KMS-11 (cell line): ENCODE data around the gene MIB1.
"Not testable (repeated sequence)": the region's sequence is repeated elsewhere in the genome, so short reads cannot be mapped to it uniquely, and the experiment has no call there.

Source experiments
- H2AFZ ChIP-seq: fragments of 200-600 bp; sonication (generic); 2 replicates; pipeline ENCODE4 v1.6.1; 2016; ENCODE audit warnings: antibody characterized with exemption, mixed run types, low read depth
- H3K27ac ChIP-seq: fragments of 200-600 bp; sonication (generic); 2 replicates; pipeline ENCODE4 v1.6.1; 2016; ENCODE audit warnings: mild to moderate bottlenecking, mixed run types
- H3K27me3 ChIP-seq: fragments of 200-600 bp; sonication (generic); 2 replicates; pipeline ENCODE4 v1.6.1; 2017; ENCODE audit warnings: mild to moderate bottlenecking, low read depth, mixed run types, moderate library complexity; ENCODE audit not compliant: insufficient read depth
- H3K36me3 ChIP-seq: fragments of 200-600 bp; sonication (generic); 2 replicates; pipeline ENCODE4 v1.6.1; 2017; ENCODE audit warnings: mild to moderate bottlenecking, mixed run types; ENCODE audit not compliant: insufficient read depth
- H3K4me1 ChIP-seq: fragments of 200-600 bp; sonication (generic); 2 replicates; pipeline ENCODE4 v1.6.1; 2016; ENCODE audit warnings: mild to moderate bottlenecking, low read depth, mixed run types; ENCODE audit not compliant: poor library complexity, severe bottlenecking
- H3K4me2 ChIP-seq: fragments of 200-600 bp; sonication (generic); 2 replicates; pipeline ENCODE4 v1.7.0; 2016; ENCODE audit warnings: mild to moderate bottlenecking, mixed run types
- H3K4me3 ChIP-seq: fragments of 200-600 bp; sonication (generic); IDR thresholded peaks from 2 replicates; pipeline ENCODE4 v1.6.1; 2017; ENCODE audit warnings: low read depth, low read length, mixed read lengths; ENCODE audit not compliant: insufficient read depth
- H3K79me2 ChIP-seq: fragments of 200-600 bp; sonication (generic); 2 replicates; pipeline ENCODE4 v1.6.1; 2016; ENCODE audit warnings: low read depth, mixed run types; ENCODE audit not compliant: insufficient read depth
- H3K9ac ChIP-seq: fragments of 200-600 bp; sonication (generic); 2 replicates; pipeline ENCODE4 v1.6.1; 2016; ENCODE audit warnings: mild to moderate bottlenecking, mixed run types
- H4K20me1 ChIP-seq: fragments of 200-600 bp; sonication (generic); 2 replicates; pipeline ENCODE4 v1.6.1; 2016; ENCODE audit warnings: mild to moderate bottlenecking, mixed run types; ENCODE audit not compliant: insufficient read depth
- TF ChIP-seq, protein P1 (sequence below): fragments of 200-600 bp; sonication (generic); conservative IDR thresholded peaks from 2 replicates; pipeline ENCODE4 v1.6.1; 2017; ENCODE audit warnings: low read depth, mild to moderate bottlenecking, antibody characterized with exemption, low read length, moderate library complexity, mixed read lengths

Gene MIB1

GRCh38 chr18:21733011-21733410, 7.6 kb upstream of the MIB1 start:
- Histone ChIP-seq H4K20me1 (no peaks in the 10 kb centered on the region), H3K27me3 (no peaks in the 10 kb centered on the region), H2AFZ (no peak overlapping the region), H3K4me1 (peaks cover 22% of the 10 kb centered on the region), H3K9ac (no peak overlapping the region), H3K27ac (no peak overlapping the region), H3K79me2 (no peaks in the 10 kb centered on the region), H3K4me2 (no peak overlapping the region), H3K36me3 (no peaks in the 10 kb centered on the region), H3K4me3 (no peak overlapping the region)
- TF ChIP-seq, protein P1, sequence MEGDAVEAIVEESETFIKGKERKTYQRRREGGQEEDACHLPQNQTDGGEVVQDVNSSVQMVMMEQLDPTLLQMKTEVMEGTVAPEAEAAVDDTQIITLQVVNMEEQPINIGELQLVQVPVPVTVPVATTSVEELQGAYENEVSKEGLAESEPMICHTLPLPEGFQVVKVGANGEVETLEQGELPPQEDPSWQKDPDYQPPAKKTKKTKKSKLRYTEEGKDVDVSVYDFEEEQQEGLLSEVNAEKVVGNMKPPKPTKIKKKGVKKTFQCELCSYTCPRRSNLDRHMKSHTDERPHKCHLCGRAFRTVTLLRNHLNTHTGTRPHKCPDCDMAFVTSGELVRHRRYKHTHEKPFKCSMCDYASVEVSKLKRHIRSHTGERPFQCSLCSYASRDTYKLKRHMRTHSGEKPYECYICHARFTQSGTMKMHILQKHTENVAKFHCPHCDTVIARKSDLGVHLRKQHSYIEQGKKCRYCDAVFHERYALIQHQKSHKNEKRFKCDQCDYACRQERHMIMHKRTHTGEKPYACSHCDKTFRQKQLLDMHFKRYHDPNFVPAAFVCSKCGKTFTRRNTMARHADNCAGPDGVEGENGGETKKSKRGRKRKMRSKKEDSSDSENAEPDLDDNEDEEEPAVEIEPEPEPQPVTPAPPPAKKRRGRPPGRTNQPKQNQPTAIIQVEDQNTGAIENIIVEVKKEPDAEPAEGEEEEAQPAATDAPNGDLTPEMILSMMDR: no peak

- peak overlapping the region; percentile 91 for H3K27ac ChIP-seq
- H3K79me2 ChIP-seq: no peaks in the 10 kb centered on the region
- H2AFZ ChIP-seq: peak overlapping the region; percentile 80
- peak overlapping the region; percentile 98 for H3K4me2 ChIP-seq
- no peaks in the 10 kb centered on the region for H3K27me3 ChIP-seq
- H3K36me3 ChIP-seq: no peaks in the 10 kb centered on the region
- no peak overlapping the region for H3K4me3 ChIP-seq
- TF ChIP-seq, protein P1: no peak
- H4K20me1 ChIP-seq: no peaks in the 10 kb centered on the region
- H3K9ac ChIP-seq: peak overlapping the region; percentile 73
- H3K4me1 ChIP-seq: peaks cover 33% of the 10 kb centered on the region
Measured at GRCh38 chr18:21735452-21736015, 5.1 kb upstream of the MIB1 start.

- not testable (repeated sequence) for H4K20me1 ChIP-seq, H3K4me3 ChIP-seq, H3K9ac ChIP-seq, H3K79me2 ChIP-seq, H3K4me2 ChIP-seq, H3K36me3 ChIP-seq, H3K27me3 ChIP-seq, H2AFZ ChIP-seq, H3K27ac ChIP-seq
- H3K4me1 ChIP-seq: peaks cover 33% of the 10 kb centered on the region
Measured at GRCh38 chr18:21736926-21737325, 3.7 kb upstream of the MIB1 start.

- peak overlapping the region; percentile 83 for H3K4me2 ChIP-seq
- H3K36me3 ChIP-seq: no peaks in the 10 kb centered on the region
- no peaks in the 10 kb centered on the region for H4K20me1 ChIP-seq
- H3K9ac ChIP-seq: no peak overlapping the region; the same call in 1 of the 2 replicates
- peak overlapping the region; percentile 85 for H3K27ac ChIP-seq
- TF ChIP-seq, protein P1: no peak
- no peak overlapping the region for H3K4me3 ChIP-seq
- peaks cover 56% of the 10 kb centered on the region for H3K4me1 ChIP-seq
- peaks cover 34% of the 10 kb centered on the region for H3K79me2 ChIP-seq
- peak overlapping the region; percentile 68 for H2AFZ ChIP-seq
- no peaks in the 10 kb centered on the region for H3K27me3 ChIP-seq
Measured at GRCh38 chr18:21739604-21740537, 721 bp upstream of the MIB1 start.

DNA sequence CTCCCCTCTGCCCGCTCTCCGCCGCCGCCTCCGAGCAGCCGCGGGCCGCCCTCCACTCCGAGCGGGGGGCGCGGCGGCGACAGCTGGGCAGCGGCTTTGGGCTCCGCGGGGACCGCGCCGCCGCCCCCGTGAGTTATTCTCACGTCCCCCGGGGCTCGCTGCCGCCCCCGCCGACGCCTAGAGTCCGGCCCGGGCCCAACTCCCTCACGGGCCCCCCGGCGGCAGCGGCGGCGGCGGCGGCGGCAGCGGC, 645 bp downstream of the MIB1 start:
- Histone ChIP-seq H3K4me2 (no peak overlapping the region; the same call in 1 of the 2 replicates), H3K27ac (peak overlapping the region; percentile 85), H3K79me2 (peaks cover 47% of the 10 kb centered on the region), H2AFZ (peak overlapping the region; percentile 68), H3K4me3 (no peak overlapping the region), H3K9ac (peak overlapping the region; percentile 81), H3K36me3 (no peaks in the 10 kb centered on the region), H3K4me1 (peaks cover 57% of the 10 kb centered on the region), H4K20me1 (no peaks in the 10 kb centered on the region), H3K27me3 (no peaks in the 10 kb centered on the region)
- TF ChIP-seq, protein P1: no peak
